ENCODE measurements around the gene MROH7.

GRCh38 chr1:54678776-54679643 is 37.4 kb downstream of the MROH7 start:
- TF ChIP-seq, protein P1, sequence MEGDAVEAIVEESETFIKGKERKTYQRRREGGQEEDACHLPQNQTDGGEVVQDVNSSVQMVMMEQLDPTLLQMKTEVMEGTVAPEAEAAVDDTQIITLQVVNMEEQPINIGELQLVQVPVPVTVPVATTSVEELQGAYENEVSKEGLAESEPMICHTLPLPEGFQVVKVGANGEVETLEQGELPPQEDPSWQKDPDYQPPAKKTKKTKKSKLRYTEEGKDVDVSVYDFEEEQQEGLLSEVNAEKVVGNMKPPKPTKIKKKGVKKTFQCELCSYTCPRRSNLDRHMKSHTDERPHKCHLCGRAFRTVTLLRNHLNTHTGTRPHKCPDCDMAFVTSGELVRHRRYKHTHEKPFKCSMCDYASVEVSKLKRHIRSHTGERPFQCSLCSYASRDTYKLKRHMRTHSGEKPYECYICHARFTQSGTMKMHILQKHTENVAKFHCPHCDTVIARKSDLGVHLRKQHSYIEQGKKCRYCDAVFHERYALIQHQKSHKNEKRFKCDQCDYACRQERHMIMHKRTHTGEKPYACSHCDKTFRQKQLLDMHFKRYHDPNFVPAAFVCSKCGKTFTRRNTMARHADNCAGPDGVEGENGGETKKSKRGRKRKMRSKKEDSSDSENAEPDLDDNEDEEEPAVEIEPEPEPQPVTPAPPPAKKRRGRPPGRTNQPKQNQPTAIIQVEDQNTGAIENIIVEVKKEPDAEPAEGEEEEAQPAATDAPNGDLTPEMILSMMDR (IDR thresholded peaks at IDR 0.05): no peak
- TF ChIP-seq EZH2 (IDR thresholded peaks at IDR 0.05): no peak

All from neural progenitor cell (in vitro differentiated cells).